GM12801 (cell line): Measurements from ENCODE around the gene LRFN2.

Experiments
- TF ChIP-seq, protein P1 (sequence below): IDR thresholded peaks from one replicate; pipeline ENCODE4 v1.5.1; 2011; ENCODE audit warnings: control low read depth; ENCODE audit not compliant: insufficient read length; ENCODE audit errors: extremely low read depth

LRFN2 gene

DNA sequence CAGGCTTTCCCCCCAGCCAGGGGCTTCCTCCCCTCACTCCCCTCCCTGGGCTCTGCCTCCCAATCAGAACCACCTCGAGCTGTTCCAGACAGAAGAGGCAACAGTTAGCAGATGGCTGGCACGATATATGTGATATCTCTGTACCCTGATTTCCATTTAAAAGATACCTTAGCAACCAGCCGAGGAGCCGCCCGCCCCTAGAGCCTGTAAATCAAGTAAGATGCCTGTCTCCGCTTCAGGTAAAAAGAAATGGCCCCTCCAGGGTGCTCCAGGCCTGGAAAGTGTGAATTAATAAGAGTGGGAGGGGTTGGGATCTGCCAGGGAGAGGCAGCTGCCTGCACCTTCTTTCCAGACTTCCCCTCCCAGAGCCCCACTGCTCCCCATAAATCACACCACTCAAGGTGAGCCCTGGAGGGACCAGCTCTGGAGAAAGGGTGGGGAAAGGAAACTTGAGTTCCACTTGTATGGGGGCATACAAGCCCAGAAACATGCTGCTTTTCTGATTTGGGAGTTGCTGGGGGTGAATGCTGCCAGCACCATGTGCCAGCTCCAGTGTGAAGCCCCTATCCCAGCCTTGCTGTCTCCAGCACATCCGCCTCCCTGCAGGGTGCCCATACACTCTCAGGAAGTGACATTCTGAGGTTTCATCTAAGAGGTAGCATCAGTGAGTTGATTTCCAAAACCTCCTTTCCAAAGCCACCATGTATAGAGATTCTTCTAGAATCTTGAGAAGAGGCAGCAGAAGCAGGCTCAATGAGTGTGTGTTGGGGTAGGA is 148.0 kb downstream of the LRFN2 start:
- TF ChIP-seq, protein P1, sequence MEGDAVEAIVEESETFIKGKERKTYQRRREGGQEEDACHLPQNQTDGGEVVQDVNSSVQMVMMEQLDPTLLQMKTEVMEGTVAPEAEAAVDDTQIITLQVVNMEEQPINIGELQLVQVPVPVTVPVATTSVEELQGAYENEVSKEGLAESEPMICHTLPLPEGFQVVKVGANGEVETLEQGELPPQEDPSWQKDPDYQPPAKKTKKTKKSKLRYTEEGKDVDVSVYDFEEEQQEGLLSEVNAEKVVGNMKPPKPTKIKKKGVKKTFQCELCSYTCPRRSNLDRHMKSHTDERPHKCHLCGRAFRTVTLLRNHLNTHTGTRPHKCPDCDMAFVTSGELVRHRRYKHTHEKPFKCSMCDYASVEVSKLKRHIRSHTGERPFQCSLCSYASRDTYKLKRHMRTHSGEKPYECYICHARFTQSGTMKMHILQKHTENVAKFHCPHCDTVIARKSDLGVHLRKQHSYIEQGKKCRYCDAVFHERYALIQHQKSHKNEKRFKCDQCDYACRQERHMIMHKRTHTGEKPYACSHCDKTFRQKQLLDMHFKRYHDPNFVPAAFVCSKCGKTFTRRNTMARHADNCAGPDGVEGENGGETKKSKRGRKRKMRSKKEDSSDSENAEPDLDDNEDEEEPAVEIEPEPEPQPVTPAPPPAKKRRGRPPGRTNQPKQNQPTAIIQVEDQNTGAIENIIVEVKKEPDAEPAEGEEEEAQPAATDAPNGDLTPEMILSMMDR = no peak

GRCh38 chr6:40438246-40438887 is 148.8 kb downstream of the LRFN2 start:
- TF ChIP-seq, protein P1 = no peak

DNA sequence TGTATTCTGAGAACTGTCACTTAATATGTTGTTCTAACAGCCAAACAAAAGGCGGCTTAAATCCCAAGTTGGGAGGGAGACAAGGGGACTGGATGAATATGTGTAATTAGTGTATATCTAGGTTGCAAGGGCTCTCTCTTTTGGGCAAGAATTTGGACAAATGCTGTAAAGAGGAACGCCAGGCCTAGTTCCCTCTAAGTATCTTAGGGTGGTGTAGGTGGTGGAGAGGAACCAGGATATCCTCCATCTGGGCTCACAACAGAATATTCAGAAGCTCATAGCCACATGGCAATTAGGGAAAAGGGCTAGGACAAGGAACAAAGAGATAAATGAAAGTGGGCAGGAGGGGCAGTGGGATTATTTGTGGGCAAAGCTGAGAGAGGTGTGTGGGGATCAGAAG is 149.5 kb downstream of the LRFN2 start:
- TF ChIP-seq, protein P1 = no peak

- TF ChIP-seq, protein P1 = no peak
Observed at GRCh38 chr6:40436685-40437604, 150.2 kb downstream of the LRFN2 start.

GRCh38 chr6:40432982-40433381 is 154.2 kb downstream of the LRFN2 start:
- TF ChIP-seq, protein P1 = no peak

DNA sequence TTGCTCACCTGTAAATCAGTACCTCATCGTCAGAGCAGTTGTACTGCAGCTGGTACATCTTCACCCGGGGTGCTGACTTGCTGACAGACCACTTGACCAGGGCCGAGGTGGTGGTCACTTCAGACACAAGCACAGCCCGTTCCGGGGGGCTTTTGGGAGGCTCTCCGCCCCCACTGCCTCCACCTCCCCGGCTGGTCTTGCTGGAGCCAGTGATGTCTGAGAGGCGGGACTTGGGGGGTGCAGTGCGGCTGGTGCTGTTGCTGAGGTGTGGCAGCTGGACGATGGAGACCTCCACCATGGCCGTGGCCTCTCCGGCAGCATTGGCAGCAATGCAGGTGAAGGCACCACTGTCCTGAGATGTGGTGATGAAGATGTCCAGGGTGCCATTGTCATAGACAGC is 155.5 kb downstream of the LRFN2 start:
- TF ChIP-seq, protein P1 = no peak

GRCh38 chr6:40427196-40427595 is 160.0 kb downstream of the LRFN2 start:
- TF ChIP-seq, protein P1 = no peak
